ENCODE measurements around the gene ZDHHC8.

GRCh38 chr22:20187777-20188566 is 56.4 kb downstream of the ZDHHC8 start:
- TF ChIP-seq EZH2 (IDR thresholded peaks at IDR 0.05; ENCODE audit: low read length) (no peak), CTCF (optimal IDR thresholded peaks at IDR 0.05 in 1 of 3, IDR thresholded peaks at IDR 0.05 in 1 of 3, conservative IDR thresholded peaks at IDR 0.05 in 1 of 3; ENCODE audit: extremely low read depth in 1 of 3, insufficient read depth in 2 of 3, low read length in 3 of 3) (no peak)
